DOHH2 (cell line): ENCODE results near the gene RASD2.

Source experiments
- H3F3A ChIP-seq: fragments of 200-600 bp; sonication (generic), shearing (Covaris generic); 2 replicates; pipeline ENCODE4 v1.6.0; 2016; ENCODE audit warnings: antibody characterized with exemption, mild to moderate bottlenecking; ENCODE audit not compliant: control insufficient read depth, insufficient read depth
- H3K27ac ChIP-seq: fragments of 200-600 bp; sonication (generic); 2 replicates; pipeline ENCODE4 v1.5.1; 2014; ENCODE audit warnings: low read depth, mild to moderate bottlenecking, low read length, moderate library complexity
- H3K27me3 ChIP-seq: fragments of 200-600 bp; sonication (generic); 2 replicates; pipeline ENCODE4 v1.6.1; 2014; ENCODE audit warnings: mild to moderate bottlenecking, low read length, mixed read lengths; ENCODE audit not compliant: control insufficient read depth
- H3K36me3 ChIP-seq: fragments of 200-600 bp; sonication (generic); 2 replicates; pipeline ENCODE4 v1.6.1; 2014; ENCODE audit warnings: mild to moderate bottlenecking, low read length, moderate library complexity, mixed read lengths; ENCODE audit not compliant: control insufficient read depth
- H3K4me1 ChIP-seq: fragments of 200-600 bp; sonication (generic); 2 replicates; pipeline ENCODE4 v1.6.1; 2014; ENCODE audit warnings: mild to moderate bottlenecking, low read length, mixed read lengths; ENCODE audit not compliant: control insufficient read depth
- H3K4me2 ChIP-seq: fragments of 200-600 bp; sonication (generic); 2 replicates; pipeline ENCODE4 v1.6.0; 2014; ENCODE audit warnings: mild to moderate bottlenecking, low read length, moderate library complexity
- H3K4me3 ChIP-seq: fragments of 200-600 bp; sonication (generic); 2 replicates; pipeline ENCODE4 v1.5.1; 2014; ENCODE audit warnings: mild to moderate bottlenecking, low read length, mixed read lengths
- H3K79me2 ChIP-seq: fragments of 200-600 bp; sonication (generic); 2 replicates; pipeline ENCODE4 v1.6.1; 2014; ENCODE audit warnings: mild to moderate bottlenecking, low read length, mixed read lengths; ENCODE audit not compliant: control insufficient read depth
- H3K9me2 ChIP-seq: fragments of 200-600 bp; sonication (generic); replicated peaks from 2 replicates; pipeline ENCODE4 v1.6.1; 2014; ENCODE audit warnings: mild to moderate bottlenecking, low read length, mixed read lengths; ENCODE audit not compliant: control insufficient read depth
- H3K9me3 ChIP-seq: fragments of 200-600 bp; sonication (generic); 2 replicates; pipeline ENCODE4 v1.6.1; 2014; ENCODE audit warnings: antibody characterized with exemption, low read length, mixed read lengths; ENCODE audit not compliant: control insufficient read depth, insufficient read depth
- H4K20me1 ChIP-seq: fragments of 200-600 bp; sonication (generic); 2 replicates; pipeline ENCODE4 v1.6.0; 2014; ENCODE audit warnings: low read depth, mild to moderate bottlenecking, antibody characterized with exemption, low read length, moderate library complexity; ENCODE audit not compliant: control insufficient read depth, insufficient read depth
- EZH2phosphoT487 ChIP-seq: fragments of 200-600 bp; sonication (generic); IDR thresholded peaks from 2 replicates; pipeline ENCODE4 v1.6.1; 2017; ENCODE audit warnings: borderline replicate concordance, mild to moderate bottlenecking, antibody characterized with exemption, low read length, moderate library complexity, mixed read lengths
- TF ChIP-seq, protein P1 (sequence below): fragments of 200-600 bp; sonication (generic); IDR thresholded peaks from one replicate; pipeline ENCODE4 v1.5.1; 2014; ENCODE audit warnings: antibody characterized with exemption, mild to moderate bottlenecking, low read depth, low read length; ENCODE audit not compliant: poor library complexity, severe bottlenecking

The RASD2 gene

GRCh38 chr22:35548722-35549112, 8.1 kb downstream of the RASD2 start:
- Histone ChIP-seq H3K9me3 (no peaks in the 10 kb centered on the region), H3F3A (no peaks in the 10 kb centered on the region), H3K4me2 (no peak overlapping the region), H3K27ac (no peak overlapping the region), H3K9me2 (no peaks in the 10 kb centered on the region), H3K4me3 (no peak overlapping the region), H3K36me3 (no peaks in the 10 kb centered on the region), H3K4me1 (peaks cover 8% of the 10 kb centered on the region), H3K27me3 (peaks cover 7% of the 10 kb centered on the region), H4K20me1 (no peaks in the 10 kb centered on the region), H3K79me2 (no peaks in the 10 kb centered on the region)
- TF ChIP-seq, protein P1, sequence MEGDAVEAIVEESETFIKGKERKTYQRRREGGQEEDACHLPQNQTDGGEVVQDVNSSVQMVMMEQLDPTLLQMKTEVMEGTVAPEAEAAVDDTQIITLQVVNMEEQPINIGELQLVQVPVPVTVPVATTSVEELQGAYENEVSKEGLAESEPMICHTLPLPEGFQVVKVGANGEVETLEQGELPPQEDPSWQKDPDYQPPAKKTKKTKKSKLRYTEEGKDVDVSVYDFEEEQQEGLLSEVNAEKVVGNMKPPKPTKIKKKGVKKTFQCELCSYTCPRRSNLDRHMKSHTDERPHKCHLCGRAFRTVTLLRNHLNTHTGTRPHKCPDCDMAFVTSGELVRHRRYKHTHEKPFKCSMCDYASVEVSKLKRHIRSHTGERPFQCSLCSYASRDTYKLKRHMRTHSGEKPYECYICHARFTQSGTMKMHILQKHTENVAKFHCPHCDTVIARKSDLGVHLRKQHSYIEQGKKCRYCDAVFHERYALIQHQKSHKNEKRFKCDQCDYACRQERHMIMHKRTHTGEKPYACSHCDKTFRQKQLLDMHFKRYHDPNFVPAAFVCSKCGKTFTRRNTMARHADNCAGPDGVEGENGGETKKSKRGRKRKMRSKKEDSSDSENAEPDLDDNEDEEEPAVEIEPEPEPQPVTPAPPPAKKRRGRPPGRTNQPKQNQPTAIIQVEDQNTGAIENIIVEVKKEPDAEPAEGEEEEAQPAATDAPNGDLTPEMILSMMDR, result no peak
- TF ChIP-seq EZH2phosphoT487, result no peak

DNA sequence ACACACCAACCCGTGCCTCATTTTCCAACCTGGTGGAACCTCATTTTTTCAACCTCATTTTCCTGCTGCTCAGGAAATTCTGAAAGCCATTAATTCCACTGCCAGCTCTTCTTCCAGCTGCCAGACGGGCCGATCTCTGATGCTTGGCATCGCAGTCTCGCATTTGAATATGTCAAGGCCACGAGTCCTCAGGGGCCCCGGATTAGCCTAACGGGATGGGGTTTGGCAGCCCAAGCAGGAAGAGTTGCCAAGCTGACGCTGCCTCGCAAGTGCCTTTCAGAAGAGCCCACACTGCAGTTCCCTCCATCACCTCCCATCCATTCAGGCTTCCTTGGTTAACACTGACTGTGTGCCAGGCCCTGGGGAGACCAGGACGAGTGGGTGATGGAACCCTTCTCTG, 8.7 kb downstream of the RASD2 start:
- H3K27ac ChIP-seq, result no peak overlapping the region
- H3K79me2 ChIP-seq, result no peaks in the 10 kb centered on the region
- peaks cover under 1% of the 10 kb centered on the region; the same call in 1 of the 2 replicates for H3K27me3 ChIP-seq
- no peak overlapping the region for H3K4me2 ChIP-seq
- TF ChIP-seq, protein P1, result no peak
- no peak for TF ChIP-seq EZH2phosphoT487
- H3K4me3 ChIP-seq, result no peak overlapping the region
- no peaks in the 10 kb centered on the region for H4K20me1 ChIP-seq
- no peaks in the 10 kb centered on the region for H3F3A ChIP-seq
- no peaks in the 10 kb centered on the region for H3K9me2 ChIP-seq
- no peaks in the 10 kb centered on the region for H3K9me3 ChIP-seq
- peaks cover 8% of the 10 kb centered on the region for H3K4me1 ChIP-seq
- no peaks in the 10 kb centered on the region for H3K36me3 ChIP-seq

DNA sequence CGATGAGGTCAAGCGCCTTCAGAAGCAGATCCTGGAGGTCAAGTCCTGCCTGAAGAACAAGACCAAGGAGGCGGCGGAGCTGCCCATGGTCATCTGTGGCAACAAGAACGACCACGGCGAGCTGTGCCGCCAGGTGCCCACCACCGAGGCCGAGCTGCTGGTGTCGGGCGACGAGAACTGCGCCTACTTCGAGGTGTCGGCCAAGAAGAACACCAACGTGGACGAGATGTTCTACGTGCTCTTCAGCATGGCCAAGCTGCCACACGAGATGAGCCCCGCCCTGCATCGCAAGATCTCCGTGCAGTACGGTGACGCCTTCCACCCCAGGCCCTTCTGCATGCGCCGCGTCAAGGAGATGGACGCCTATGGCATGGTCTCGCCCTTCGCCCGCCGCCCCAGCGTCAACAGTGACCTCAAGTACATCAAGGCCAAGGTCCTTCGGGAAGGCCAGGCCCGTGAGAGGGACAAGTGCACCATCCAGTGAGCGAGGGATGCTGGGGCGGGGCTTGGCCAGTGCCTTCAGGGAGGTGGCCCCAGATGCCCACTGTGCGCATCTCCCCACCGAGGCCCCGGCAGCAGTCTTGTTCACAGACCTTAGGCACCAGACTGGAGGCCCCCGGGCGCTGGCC, 11.0 kb downstream of the RASD2 start:
- Histone ChIP-seq H3K4me2 (no peak overlapping the region), H3K36me3 (no peaks in the 10 kb centered on the region), H3F3A (no peaks in the 10 kb centered on the region), H3K27ac (no peak overlapping the region), H3K27me3 (peaks cover 8% of the 10 kb centered on the region; the same call in 1 of the 2 replicates), H3K4me1 (peaks cover 8% of the 10 kb centered on the region), H3K9me3 (no peaks in the 10 kb centered on the region), H3K9me2 (no peaks in the 10 kb centered on the region), H4K20me1 (no peaks in the 10 kb centered on the region), H3K79me2 (no peaks in the 10 kb centered on the region), H3K4me3 (no peak overlapping the region)
- TF ChIP-seq EZH2phosphoT487, result no peak
- TF ChIP-seq, protein P1, result no peak
